HCT116 (cell line): Measurements from ENCODE around the gene HIF1A. TPM values are rescaled to one million over a fixed set of nuclear protein-coding genes. Genes with fewer than 3 reads are reported as not detected.

ENCODE experiments used
- ATAC-seq: fragments of 200-7000 bp; cut with Tn5 transposase; 2 replicates; pipeline ENCODE4 v1.9.1; 2020; ENCODE audit warnings: mild to moderate bottlenecking, moderate library complexity
- BruUV-seq: library from RNA; stranded (reverse); fragments of 400-500 nt; replicated peaks from 2 replicates; lab custom pipeline; 2021; lab: Mats Ljungman, UMichigan
- CTCF ChIA-PET: fragments of 300-600 bp; sonication (Branson Sonifier 250); formaldehyde crosslinking; loops from one replicate; lab custom pipeline; 2021; ENCODE audit warnings: antibody characterized with exemption; lab: Charles Lee
- POLR2A ChIA-PET: fragments of 300-600, 350-600 bp; sonication (Branson Sonifier 250); formaldehyde crosslinking; loops from one replicate; lab custom pipeline; 2021; ENCODE audit warnings: antibody characterized with exemption; lab: Charles Lee
- RAD21 ChIA-PET, 2 experiments: fragments of 300-600 bp; sonication (Branson Sonifier 250); formaldehyde crosslinking; loops; one replicate each; lab custom pipeline; 2023; ENCODE audit warnings: low total read pairs in 2 of 2; ENCODE audit not compliant: uncharacterized antibody in 2 of 2, unreplicated experiment in 2 of 2, low non-redundant PET in 1 of 2; lab: Charles Lee
- DNase-seq: peaks from one replicate; pipeline ENCODE4 v3.0.0-alpha.2; 2010; ENCODE audit warnings: low read depth, low spot score
- H2AFZ ChIP-seq: fragments of 200-600 bp; shearing (Covaris generic), sonication (generic); 2 replicates; pipeline ENCODE4 v1.6.1; 2017; ENCODE audit warnings: low read depth, mixed run types, mixed read lengths, antibody characterized with exemption, low read length; ENCODE audit not compliant: poor library complexity, severe bottlenecking
- H3K27ac ChIP-seq: 2 replicates; pipeline ENCODE4 v1.5.1; 2012; ENCODE audit warnings: low read depth, low read length
- H3K27me3 ChIP-seq: fragments of 200-600 bp; sonication (generic); 2 replicates; pipeline ENCODE4 v1.6.1; 2016; ENCODE audit warnings: mixed run types, low read length, mixed read lengths; ENCODE audit not compliant: insufficient read depth
- H3K36me3 ChIP-seq, 2 experiments: fragments of 200-500 bp in 1 of 2; fragments of 200-600 bp in 1 of 2; sonication (Bioruptor generic) in 1 of 2; sonication (generic) in 1 of 2; 2 replicates each; pipeline versions ENCODE4 v1.5.1 to v1.6.1; 2014 to 2016; ENCODE audit warnings: low read length in 2 of 2, inconsistent platforms in 1 of 2, mixed read lengths in 1 of 2, mixed run types in 1 of 2; ENCODE audit not compliant: insufficient read depth in 2 of 2, control insufficient read depth in 1 of 2
- H3K4me1 ChIP-seq, 2 experiments: fragments of 200-600 bp in 1 of 2; sonication (generic) in 1 of 2; 2 replicates each; pipeline versions ENCODE4 v1.5.1 to v1.6.1; 2012 to 2017; ENCODE audit warnings: low read length in 2 of 2, inconsistent platforms in 1 of 2, mild to moderate bottlenecking in 1 of 2, mixed read lengths in 1 of 2, mixed run types in 1 of 2, moderate library complexity in 1 of 2; ENCODE audit not compliant: insufficient read depth in 2 of 2, control insufficient read depth in 1 of 2
- H3K4me2 ChIP-seq: fragments of 200-600 bp; sonication (generic); 2 replicates; pipeline ENCODE4 v1.6.1; 2017; ENCODE audit warnings: mixed run types, low read length, mixed read lengths
- H3K4me3 ChIP-seq, 2 experiments: fragments of 200-600 bp in 1 of 2; sonication (generic) in 1 of 2; replicated peaks in 1 of 2; 2 replicates each; pipeline ENCODE4 v1.5.1; 2011 to 2016; ENCODE audit warnings: low read length in 2 of 2, control low read depth in 1 of 2, low read depth in 1 of 2, mild to moderate bottlenecking in 1 of 2, mixed read lengths in 1 of 2, mixed run types in 1 of 2
- H3K79me2 ChIP-seq: fragments of 200-600 bp; sonication (generic); 2 replicates; pipeline ENCODE4 v1.6.1; 2017; ENCODE audit warnings: mild to moderate bottlenecking, mixed run types, low read length, moderate library complexity, mixed read lengths; ENCODE audit not compliant: insufficient read depth
- H3K9ac ChIP-seq: fragments of 200-600 bp; sonication (generic); 2 replicates; pipeline ENCODE4 v1.6.1; 2016; ENCODE audit warnings: low read length, mixed read lengths
- H3K9me2 ChIP-seq: fragments of 200-600 bp; sonication (generic), shearing (Covaris generic); 2 replicates; pipeline ENCODE4 v1.6.1; 2017; ENCODE audit warnings: mixed run types, mild to moderate bottlenecking, moderate library complexity; ENCODE audit not compliant: insufficient read depth
- H3K9me3 ChIP-seq, 2 experiments: fragments of 200-500 bp in 1 of 2; fragments of 200-600 bp in 1 of 2; sonication (Bioruptor generic) in 1 of 2; sonication (generic) in 1 of 2; 2 replicates each; pipeline ENCODE4 v1.6.1; 2014 to 2017; ENCODE audit warnings: low read length in 2 of 2, mixed read lengths in 2 of 2, inconsistent platforms in 1 of 2, low read depth in 1 of 2, mild to moderate bottlenecking in 1 of 2, mixed run types in 1 of 2, moderate library complexity in 1 of 2; ENCODE audit not compliant: control insufficient read depth in 1 of 2, insufficient read depth in 1 of 2
- H4K20me1 ChIP-seq: fragments of 200-600 bp; sonication (generic), shearing (Covaris generic); 2 replicates; pipeline ENCODE4 v1.6.1; 2017; ENCODE audit warnings: mixed run types, mild to moderate bottlenecking, moderate library complexity; ENCODE audit not compliant: insufficient read depth
- EGR1 ChIP-seq: IDR thresholded peaks from 2 replicates; pipeline ENCODE4 v1.6.1; 2012; ENCODE audit warnings: low read depth
- FOSL1 ChIP-seq: IDR thresholded peaks from 2 replicates; pipeline ENCODE4 v1.6.1; 2012; ENCODE audit warnings: low read depth
- JUND ChIP-seq: IDR thresholded peaks from 2 replicates; pipeline ENCODE4 v1.6.1; 2012
- POLR2A ChIP-seq: IDR thresholded peaks from 2 replicates; pipeline ENCODE4 v1.7.0; 2011; ENCODE audit warnings: borderline replicate concordance; ENCODE audit not compliant: insufficient read depth, insufficient read length; ENCODE audit errors: extremely low read depth
- POLR2AphosphoS5 ChIP-seq: IDR thresholded peaks from 2 replicates; pipeline ENCODE4 v1.6.1; 2011; ENCODE audit warnings: mild to moderate bottlenecking, low read depth, low read length, moderate library complexity
- RAD21 ChIP-seq: IDR thresholded peaks from 2 replicates; pipeline ENCODE4 v1.6.1; 2012; ENCODE audit warnings: low read depth, mild to moderate bottlenecking
- SIN3A ChIP-seq: IDR thresholded peaks from 2 replicates; pipeline ENCODE4 v1.6.1; 2012; ENCODE audit warnings: low read depth
- SP1 ChIP-seq: IDR thresholded peaks from 2 replicates; pipeline ENCODE4 v1.6.1; 2012; ENCODE audit warnings: low read depth
- SRF ChIP-seq: IDR thresholded peaks from 2 replicates; pipeline ENCODE4 v1.6.1; 2012; ENCODE audit warnings: low read depth
- TCF7L2 ChIP-seq: IDR thresholded peaks from 2 replicates; pipeline ENCODE4 v1.7.0; 2011; ENCODE audit warnings: borderline replicate concordance, inconsistent platforms; ENCODE audit not compliant: insufficient read depth, insufficient read length; ENCODE audit errors: extremely low read depth
- YY1 ChIP-seq: IDR thresholded peaks from 2 replicates; pipeline ENCODE4 v1.6.1; 2011; ENCODE audit warnings: low read length, low read depth, moderate library complexity, mild to moderate bottlenecking; ENCODE audit not compliant: insufficient replicate concordance; ENCODE audit errors: extremely low read depth
- ZFX ChIP-seq: fragments of 450-650 bp; IDR thresholded peaks from 2 replicates; pipeline ENCODE4 v1.6.1; 2017
- intact Hi-C: fragments of 100-400 bp; cut with micrococcal nuclease; formaldehyde crosslinking; loops from 2 replicates; pipeline ENCODE4 v1.10.0; 2022
- total RNA-seq: library from RNA; stranded (reverse); gene quantifications from one replicate; pipeline ENCODE4 v1.2.1, GENCODE V29; 2021; ENCODE audit not compliant: unreplicated experiment
- TF ChIP-seq, protein P1 (sequence below): IDR thresholded peaks from 2 replicates; pipeline ENCODE4 v1.6.1; 2012
- TF ChIP-seq, protein P2 (sequence below), 3 experiments: fragments of 200-600 bp in 1 of 3; sonication (generic) in 1 of 3; IDR thresholded peaks in 2 of 3; conservative IDR thresholded peaks in 1 of 3; 2 replicates each; pipeline ENCODE4 v1.5.1; 2012 to 2017; ENCODE audit warnings: low read depth in 2 of 3, low read length in 2 of 3, antibody characterized with exemption in 1 of 3, borderline replicate concordance in 1 of 3, control low read depth in 1 of 3, mild to moderate bottlenecking in 1 of 3, mixed read lengths in 1 of 3, mixed run types in 1 of 3, moderate library complexity in 1 of 3; ENCODE audit not compliant: insufficient read depth in 1 of 3
- TF ChIP-seq, protein P3 (sequence below): IDR thresholded peaks from 2 replicates; pipeline ENCODE4 v1.6.1; 2012
- TF ChIP-seq, protein P4 (sequence below): IDR thresholded peaks from 2 replicates; pipeline ENCODE4 v1.6.1; 2011; ENCODE audit warnings: mild to moderate bottlenecking, low read length, moderate library complexity; ENCODE audit not compliant: insufficient replicate concordance; ENCODE audit errors: extremely low read depth

HIF1A gene
- total RNA-seq, 1 experiment from 2014 or later: 113 TPM

DNA sequence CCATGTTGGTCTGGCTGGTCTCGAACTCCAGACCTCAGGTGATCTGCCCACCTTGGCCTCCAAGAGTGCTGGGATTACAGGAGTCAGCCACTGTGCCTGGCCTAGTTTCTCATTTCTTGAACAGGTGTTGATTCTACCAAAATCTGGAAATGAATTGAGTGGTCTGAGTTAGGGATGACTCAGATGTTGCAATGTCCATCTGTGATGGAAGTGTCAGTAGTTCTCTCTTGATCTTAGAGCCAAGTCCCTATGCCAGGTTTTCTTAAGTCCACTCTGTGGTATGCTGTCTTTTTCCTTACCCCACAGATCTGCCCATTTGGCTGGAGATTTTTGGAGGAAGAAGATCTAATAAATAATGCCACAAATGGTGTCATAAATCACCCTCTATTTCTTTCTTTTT lies 79.5 kb downstream of the HIF1A start:
- intact Hi-C loops: no loop called here
- BruUV-seq: no TSS peak
- RAD21 ChIA-PET: no interaction called here
- H4K20me1 ChIP-seq: no peaks in the 10 kb centered on the region
- H3K79me2 ChIP-seq: no peaks in the 10 kb centered on the region; the same call in 1 of the 2 replicates
- ATAC-seq (no peak), DNase-seq (no peak)
- H3K9ac ChIP-seq: no peak overlapping the region
- H3K27me3 ChIP-seq: no peaks in the 10 kb centered on the region
- no peak overlapping the region for H3K27ac ChIP-seq
- no peak overlapping the region for H2AFZ ChIP-seq
- no peaks in the 10 kb centered on the region for H3K4me1 ChIP-seq
- TF ChIP-seq EGR1 (no peak), SRF (no peak), SIN3A (no peak), POLR2A (no peak), SP1 (no peak), JUND (no peak), POLR2AphosphoS5 (no peak), ZFX (no peak), TCF7L2 (no peak), YY1 (no peak), RAD21 (no peak), FOSL1 (no peak)
- TF ChIP-seq, protein P1, sequence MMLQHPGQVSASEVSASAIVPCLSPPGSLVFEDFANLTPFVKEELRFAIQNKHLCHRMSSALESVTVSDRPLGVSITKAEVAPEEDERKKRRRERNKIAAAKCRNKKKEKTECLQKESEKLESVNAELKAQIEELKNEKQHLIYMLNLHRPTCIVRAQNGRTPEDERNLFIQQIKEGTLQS: no peak
- TF ChIP-seq, protein P2, sequence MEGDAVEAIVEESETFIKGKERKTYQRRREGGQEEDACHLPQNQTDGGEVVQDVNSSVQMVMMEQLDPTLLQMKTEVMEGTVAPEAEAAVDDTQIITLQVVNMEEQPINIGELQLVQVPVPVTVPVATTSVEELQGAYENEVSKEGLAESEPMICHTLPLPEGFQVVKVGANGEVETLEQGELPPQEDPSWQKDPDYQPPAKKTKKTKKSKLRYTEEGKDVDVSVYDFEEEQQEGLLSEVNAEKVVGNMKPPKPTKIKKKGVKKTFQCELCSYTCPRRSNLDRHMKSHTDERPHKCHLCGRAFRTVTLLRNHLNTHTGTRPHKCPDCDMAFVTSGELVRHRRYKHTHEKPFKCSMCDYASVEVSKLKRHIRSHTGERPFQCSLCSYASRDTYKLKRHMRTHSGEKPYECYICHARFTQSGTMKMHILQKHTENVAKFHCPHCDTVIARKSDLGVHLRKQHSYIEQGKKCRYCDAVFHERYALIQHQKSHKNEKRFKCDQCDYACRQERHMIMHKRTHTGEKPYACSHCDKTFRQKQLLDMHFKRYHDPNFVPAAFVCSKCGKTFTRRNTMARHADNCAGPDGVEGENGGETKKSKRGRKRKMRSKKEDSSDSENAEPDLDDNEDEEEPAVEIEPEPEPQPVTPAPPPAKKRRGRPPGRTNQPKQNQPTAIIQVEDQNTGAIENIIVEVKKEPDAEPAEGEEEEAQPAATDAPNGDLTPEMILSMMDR (IDR thresholded peaks at IDR 0.05 in 2 of 3, conservative IDR thresholded peaks at IDR 0.05 in 1 of 3; ENCODE audit: borderline replicate concordance in 1 of 3, insufficient read depth in 1 of 3, low read depth in 2 of 3, low read length in 2 of 3): no peak
- TF ChIP-seq, protein P3, sequence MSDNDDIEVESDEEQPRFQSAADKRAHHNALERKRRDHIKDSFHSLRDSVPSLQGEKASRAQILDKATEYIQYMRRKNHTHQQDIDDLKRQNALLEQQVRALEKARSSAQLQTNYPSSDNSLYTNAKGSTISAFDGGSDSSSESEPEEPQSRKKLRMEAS: no peak
- TF ChIP-seq, protein P4, sequence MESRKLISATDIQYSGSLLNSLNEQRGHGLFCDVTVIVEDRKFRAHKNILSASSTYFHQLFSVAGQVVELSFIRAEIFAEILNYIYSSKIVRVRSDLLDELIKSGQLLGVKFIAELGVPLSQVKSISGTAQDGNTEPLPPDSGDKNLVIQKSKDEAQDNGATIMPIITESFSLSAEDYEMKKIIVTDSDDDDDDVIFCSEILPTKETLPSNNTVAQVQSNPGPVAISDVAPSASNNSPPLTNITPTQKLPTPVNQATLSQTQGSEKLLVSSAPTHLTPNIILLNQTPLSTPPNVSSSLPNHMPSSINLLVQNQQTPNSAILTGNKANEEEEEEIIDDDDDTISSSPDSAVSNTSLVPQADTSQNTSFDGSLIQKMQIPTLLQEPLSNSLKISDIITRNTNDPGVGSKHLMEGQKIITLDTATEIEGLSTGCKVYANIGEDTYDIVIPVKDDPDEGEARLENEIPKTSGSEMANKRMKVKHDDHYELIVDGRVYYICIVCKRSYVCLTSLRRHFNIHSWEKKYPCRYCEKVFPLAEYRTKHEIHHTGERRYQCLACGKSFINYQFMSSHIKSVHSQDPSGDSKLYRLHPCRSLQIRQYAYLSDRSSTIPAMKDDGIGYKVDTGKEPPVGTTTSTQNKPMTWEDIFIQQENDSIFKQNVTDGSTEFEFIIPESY: no peak
- no peak overlapping the region for H3K4me3 ChIP-seq
- no peaks in the 10 kb centered on the region for H3K9me3 ChIP-seq
- POLR2A ChIA-PET: no interaction called here
- CTCF ChIA-PET: no interaction called here
- peaks cover 16 to 48% of the 10 kb centered on the region in 2 experiments for H3K36me3 ChIP-seq
- H3K9me2 ChIP-seq: no peaks in the 10 kb centered on the region
- H3K4me2 ChIP-seq: no peak overlapping the region
